ENCODE measurements around the gene SSBP4.

GRCh38 chr19:18373407-18373891 is 45.7 kb upstream of the SSBP4 start:
- TF ChIP-seq POLR2A (IDR thresholded peaks at IDR 0.05) (no peak), POLR2AphosphoS5 (IDR thresholded peaks at IDR 0.05) (no peak)
